ENCODE data around the gene SPECC1. TPM values are rescaled to one million over a fixed set of nuclear protein-coding genes. Genes with fewer than 3 reads are reported as not detected.
"Not testable (repeated sequence)": the region's sequence is repeated elsewhere in the genome, so short reads cannot be mapped to it uniquely, and the experiment has no call there.

The SPECC1 gene
- total RNA-seq, 1 donor from 2014 or later = 69.6 TPM

- TF ChIP-seq CTCF (IDR thresholded peaks at IDR 0.05; ENCODE audit: unreplicated experiment) = no peak
- Mint-ChIP-seq H3K36me3 (ENCODE audit: insufficient read depth) (peaks cover 20% of the 10 kb centered on the region), H3K27me3 (no peaks in the 10 kb centered on the region), H3K9me3 (ENCODE audit: low read depth) (peaks cover 8% of the 10 kb centered on the region), H3K27ac (no peak overlapping the region), H3K4me3 (ENCODE audit: low read depth) (no peak overlapping the region), H3K4me1 (ENCODE audit: low read depth) (peaks cover 11% of the 10 kb centered on the region)
- DNase-seq (ENCODE audit: low spot score, unreplicated experiment) = no peak
These were observed 215.2 kb downstream of the SPECC1 start for GRCh38 chr17:20224379-20224778.

- Mint-ChIP-seq H3K9me3 (ENCODE audit: low read depth) (no peaks in the 10 kb centered on the region), H3K27me3 (no peaks in the 10 kb centered on the region), H3K36me3 (ENCODE audit: insufficient read depth) (peaks cover 16% of the 10 kb centered on the region), H3K27ac (no peak overlapping the region), H3K4me1 (ENCODE audit: low read depth) (peaks cover 11% of the 10 kb centered on the region), H3K4me3 (ENCODE audit: low read depth) (no peak overlapping the region)
- DNase-seq (ENCODE audit: low spot score, unreplicated experiment) = no peak
- TF ChIP-seq CTCF (IDR thresholded peaks at IDR 0.05; ENCODE audit: unreplicated experiment) = no peak
These were observed 216.3 kb downstream of the SPECC1 start for GRCh38 chr17:20225162-20226115.

GRCh38 chr17:20226814-20227482, 217.8 kb downstream of the SPECC1 start:
- Mint-ChIP-seq H3K27ac (no peak overlapping the region), H3K36me3 (ENCODE audit: insufficient read depth) (peaks cover 19% of the 10 kb centered on the region), H3K4me1 (ENCODE audit: low read depth) (peaks cover 11% of the 10 kb centered on the region)

GRCh38 chr17:20227720-20228370, 218.7 kb downstream of the SPECC1 start:
- H3K9me3 Mint-ChIP-seq (ENCODE audit: low read depth); DNase-seq (ENCODE audit: low spot score, unreplicated experiment); H3K27me3 Mint-ChIP-seq; H3K27ac Mint-ChIP-seq; H3K4me3 Mint-ChIP-seq (ENCODE audit: low read depth): not testable (repeated sequence)
- Mint-ChIP-seq H3K4me1 (ENCODE audit: low read depth) (peaks cover 11% of the 10 kb centered on the region), H3K36me3 (ENCODE audit: insufficient read depth) (peaks cover 15% of the 10 kb centered on the region)

More at GRCh38 chr17:20226814-20227482, 217.8 kb downstream of the SPECC1 start:
- H3K27me3 Mint-ChIP-seq = no peaks in the 10 kb centered on the region
- TF ChIP-seq CTCF (IDR thresholded peaks at IDR 0.05; ENCODE audit: unreplicated experiment) = peak; percentile 84
- no peak overlapping the region for H3K4me3 Mint-ChIP-seq (ENCODE audit: low read depth)
- peak; percentile 58 for DNase-seq (ENCODE audit: low spot score, unreplicated experiment)
- no peaks in the 10 kb centered on the region for H3K9me3 Mint-ChIP-seq (ENCODE audit: low read depth)

GRCh38 chr17:20228410-20228809, 219.3 kb downstream of the SPECC1 start:
- H3K4me1 Mint-ChIP-seq (ENCODE audit: low read depth) = peaks cover 11% of the 10 kb centered on the region
- H3K9me3 Mint-ChIP-seq (ENCODE audit: low read depth) = no peaks in the 10 kb centered on the region
- no peak overlapping the region for H3K4me3 Mint-ChIP-seq (ENCODE audit: low read depth)
- H3K36me3 Mint-ChIP-seq (ENCODE audit: insufficient read depth) = peaks cover 17% of the 10 kb centered on the region
- H3K27me3 Mint-ChIP-seq = no peaks in the 10 kb centered on the region
- no peak for TF ChIP-seq CTCF (IDR thresholded peaks at IDR 0.05; ENCODE audit: unreplicated experiment)
- no peak overlapping the region for H3K27ac Mint-ChIP-seq
- no peak for DNase-seq (ENCODE audit: low spot score, unreplicated experiment)
